HG02973 (cell line): ENCODE data around the gene STAC.

Experiments used
- ATAC-seq: cut with Tn5 transposase; IDR thresholded peaks from one replicate; pipeline ENCODE4 v1.9.1; 2021; ENCODE audit warnings: moderate library complexity; ENCODE audit not compliant: unreplicated experiment

STAC gene

GRCh38 chr3:36380221-36381031 lies at the start of gene STAC:
Gene STAC, plus strand, starts transcription at chr3:36380504. Its CDS starts 140 bp downstream, at chr3:36380644.
- ATAC-seq: no peak

GRCh38 chr3:36332139-36332538 lies 48.2 kb upstream of the STAC start:
- no peak for ATAC-seq

GRCh38 chr3:36362216-36362615 lies 18.1 kb upstream of the STAC start:
- no peak for ATAC-seq

GRCh38 chr3:36362973-36363372 lies 17.3 kb upstream of the STAC start:
- no peak for ATAC-seq

- ATAC-seq: no peak
Measured at GRCh38 chr3:36364260-36364659, 16.0 kb upstream of the STAC start.

GRCh38 chr3:36365829-36366228 lies 14.5 kb upstream of the STAC start:
- no peak for ATAC-seq

GRCh38 chr3:36366308-36366707 lies 14.0 kb upstream of the STAC start:
- ATAC-seq: no peak

- ATAC-seq: no peak
Measured at GRCh38 chr3:36367912-36368573, 12.3 kb upstream of the STAC start.

GRCh38 chr3:36372534-36372935 lies 7.8 kb upstream of the STAC start:
- no peak for ATAC-seq

GRCh38 chr3:36373084-36373483 lies 7.2 kb upstream of the STAC start:
- no peak for ATAC-seq

- no peak for ATAC-seq
Measured at GRCh38 chr3:36373666-36374065, 6.6 kb upstream of the STAC start.

- ATAC-seq: no peak
Measured at GRCh38 chr3:36379872-36380220, 458 bp upstream of the STAC start.

GRCh38 chr3:36381311-36381956 lies 1.1 kb downstream of the STAC start:
- ATAC-seq: no peak

GRCh38 chr3:36393563-36393962 lies 13.3 kb downstream of the STAC start:
- no peak for ATAC-seq

- ATAC-seq: no peak
Measured at GRCh38 chr3:36394176-36394575, 13.9 kb downstream of the STAC start.

GRCh38 chr3:36397841-36398240 lies 17.5 kb downstream of the STAC start:
- no peak for ATAC-seq

- no peak for ATAC-seq
Measured at GRCh38 chr3:36399933-36400332, 19.6 kb downstream of the STAC start.

- ATAC-seq: no peak
Measured at GRCh38 chr3:36401056-36401455, 20.8 kb downstream of the STAC start.

- ATAC-seq: no peak
Measured at GRCh38 chr3:36403661-36404060, 23.4 kb downstream of the STAC start.

- no peak for ATAC-seq
Measured at GRCh38 chr3:36405190-36405589, 24.9 kb downstream of the STAC start.

- no peak for ATAC-seq
Measured at GRCh38 chr3:36408146-36408545, 27.8 kb downstream of the STAC start.

- ATAC-seq: no peak
Measured at GRCh38 chr3:36409862-36410261, 29.6 kb downstream of the STAC start.
